Endothelial cell of umbilical vein (primary cell): ENCODE data around the gene ZSCAN1. TPM values are rescaled to one million over a fixed set of nuclear protein-coding genes. Genes with fewer than 3 reads are reported as not detected.

Source experiments
- BruUV-seq: library from RNA; stranded (reverse); fragments of 400-500 nt; replicated peaks from 2 replicates; lab custom pipeline; 2021; lab: Mats Ljungman, UMichigan
- CTCF ChIA-PET: fragments of 300-600, 350-600 bp; sonication (Branson Sonifier 250); formaldehyde crosslinking; loops from one replicate; lab custom pipeline; 2021; ENCODE audit warnings: antibody characterized with exemption, inconsistent platforms; lab: Charles Lee
- POLR2A ChIA-PET: fragments of 300-600, 350-600 bp; sonication (Branson Sonifier 250); formaldehyde crosslinking; loops from one replicate; lab custom pipeline; 2021; ENCODE audit warnings: antibody characterized with exemption, inconsistent platforms; lab: Charles Lee
- DNase-seq: peaks from one replicate; pipeline ENCODE4 v3.0.0-alpha.2; 2011; ENCODE audit warnings: low read depth, low spot score
- FAIRE-seq: peaks from 2 replicates; lab custom pipeline; 2011; peaks lifted over from hg19 to GRCh38; lab: Jason Lieb, UNC
- H2AFZ ChIP-seq: 2 replicates; pipeline ENCODE4 v1.6.0; 2012; ENCODE audit warnings: low read depth, low read length, control low read depth, inconsistent platforms
- H3K27ac ChIP-seq: 2 replicates; pipeline ENCODE4 v1.5.1; 2011; ENCODE audit warnings: low read depth, mild to moderate bottlenecking, control low read depth, low read length, moderate library complexity; ENCODE audit not compliant: insufficient read depth
- H3K27me3 ChIP-seq, 2 experiments: 2 replicates each; pipeline versions ENCODE4 v1.6.0 to v1.6.1; 2011; ENCODE audit warnings: low read length in 2 of 2, mixed read lengths in 1 of 2; ENCODE audit not compliant: control insufficient read depth in 2 of 2, insufficient read depth in 2 of 2
- H3K36me3 ChIP-seq, 2 experiments: 2 replicates in 1 of 2; 3 replicates in 1 of 2; pipeline ENCODE4 v1.5.1; 2011; ENCODE audit warnings: low read length in 2 of 2, mild to moderate bottlenecking in 1 of 2, moderate library complexity in 1 of 2; ENCODE audit not compliant: control insufficient read depth in 2 of 2, insufficient read depth in 2 of 2; ENCODE audit errors: extremely low read depth in 1 of 2
- H3K4me1 ChIP-seq: 3 replicates; pipeline ENCODE4 v1.5.1; 2011; ENCODE audit warnings: mild to moderate bottlenecking, low read length; ENCODE audit not compliant: control insufficient read depth, insufficient read depth; ENCODE audit errors: extremely low read depth
- H3K4me2 ChIP-seq: 2 replicates; pipeline ENCODE4 v1.6.1; 2011; ENCODE audit warnings: low read length, control low read depth, mixed read lengths; ENCODE audit not compliant: insufficient read depth
- H3K4me3 ChIP-seq, 3 experiments: fragments of 200-600 bp in 1 of 3; sonication (generic), shearing (Covaris generic) in 1 of 3; replicated peaks in 1 of 3; 2 replicates each; pipeline ENCODE4 v1.5.1; 2011 to 2016; ENCODE audit warnings: control low read depth in 3 of 3, low read length in 3 of 3, mild to moderate bottlenecking in 2 of 3, inconsistent platforms in 1 of 3, low read depth in 1 of 3, moderate library complexity in 1 of 3; ENCODE audit not compliant: insufficient read depth in 1 of 3
- H3K79me2 ChIP-seq: 2 replicates; pipeline ENCODE4 v1.6.0; 2012; ENCODE audit warnings: low read length, inconsistent platforms; ENCODE audit not compliant: control insufficient read depth, insufficient read depth
- H3K9ac ChIP-seq: replicated peaks from 2 replicates; pipeline ENCODE3; 2011; ENCODE audit warnings: low read length, control low read depth; ENCODE audit not compliant: insufficient read depth; ENCODE audit errors: extremely low read depth
- H3K9me1 ChIP-seq: replicated peaks from 3 replicates; pipeline ENCODE4 v1.6.0; 2011; ENCODE audit warnings: mild to moderate bottlenecking, low read length; ENCODE audit not compliant: control insufficient read depth, insufficient read depth; ENCODE audit errors: extremely low read depth
- H3K9me3 ChIP-seq: replicated peaks from 2 replicates; pipeline ENCODE4 v1.5.1; 2012; ENCODE audit warnings: low read length, inconsistent platforms; ENCODE audit not compliant: control insufficient read depth, insufficient read depth
- H4K20me1 ChIP-seq: replicated peaks from 2 replicates; pipeline ENCODE3; 2011; ENCODE audit warnings: mild to moderate bottlenecking, low read length; ENCODE audit not compliant: control insufficient read depth, insufficient read depth; ENCODE audit errors: extremely low read depth
- CTCF ChIP-seq, 2 donors: IDR thresholded peaks; 1 replicate in 1 of 2; 2 replicates in 1 of 2; pipeline ENCODE4 v1.5.1; 2011; ENCODE audit warnings: low read length in 2 of 2, mild to moderate bottlenecking in 2 of 2, moderate library complexity in 2 of 2, control low read depth in 1 of 2, inconsistent platforms in 1 of 2, low read depth in 1 of 2; ENCODE audit not compliant: insufficient read depth in 1 of 2; ENCODE audit errors: extremely low read depth in 1 of 2
- EZH2 ChIP-seq: IDR thresholded peaks from 2 replicates; pipeline ENCODE4 v1.6.1; 2012; ENCODE audit warnings: borderline replicate concordance, low read depth, mild to moderate bottlenecking, moderate library complexity, low read length, inconsistent platforms; ENCODE audit not compliant: severe bottlenecking
- FOS ChIP-seq: IDR thresholded peaks from 2 replicates; pipeline ENCODE4 v1.6.1; 2011; ENCODE audit warnings: mild to moderate bottlenecking, low read length, moderate library complexity, borderline replicate concordance; ENCODE audit not compliant: insufficient read depth
- GATA2 ChIP-seq: IDR thresholded peaks from 2 replicates; pipeline ENCODE4 v1.7.0; 2011; ENCODE audit warnings: low read depth, mild to moderate bottlenecking, moderate library complexity, mixed read lengths, low read length; ENCODE audit not compliant: insufficient read length, insufficient read depth
- JUN ChIP-seq: IDR thresholded peaks from 2 replicates; pipeline ENCODE4 v1.6.1; 2011; ENCODE audit warnings: borderline replicate concordance, low read depth; ENCODE audit not compliant: insufficient read length, insufficient read depth
- MAX ChIP-seq: IDR thresholded peaks from 2 replicates; pipeline ENCODE4 v1.6.1; 2011; ENCODE audit not compliant: insufficient read depth, insufficient read length
- MYC ChIP-seq: IDR thresholded peaks from one replicate; pipeline ENCODE4 v1.6.1; 2011; ENCODE audit warnings: mild to moderate bottlenecking, low read depth, low read length
- POLR2A ChIP-seq: IDR thresholded peaks from 2 replicates; pipeline ENCODE4 v1.6.1; 2012; ENCODE audit warnings: low read depth, mild to moderate bottlenecking, control low read depth, low read length
- POLR2AphosphoS5 ChIP-seq: IDR thresholded peaks from 2 replicates; pipeline ENCODE4 v1.6.1; 2012; ENCODE audit warnings: low read depth, mild to moderate bottlenecking, control low read depth, low read length, moderate library complexity; ENCODE audit not compliant: insufficient read depth
- dilution Hi-C: fragments of 300-500 bp; cut with MboI; formaldehyde crosslinking; loops from one replicate; pipeline ENCODE4 v1.15.0; 2019; ENCODE audit warnings: low sequenced_read_pairs; ENCODE audit not compliant: extremely low pct_ligation_motif_present
- intact Hi-C: fragments of 100-400 bp; cut with micrococcal nuclease; formaldehyde crosslinking; loops from one replicate; pipeline ENCODE4 v1.10.0; 2022
- polyA plus RNA-seq, 4 experiments: library from polyadenylated mRNA; depleted of rRNA in 3 of 4; stranded (reverse) in 3 of 4; unstranded in 1 of 4; fragments of >200 nt; gene quantifications; 2 replicates each; pipeline versions ENCODE4 v1.2.1 to v1.2.3, GENCODE V29; 2011 to 2012; ENCODE audit warnings: missing spikeins in 1 of 4
- total RNA-seq: library from RNA; stranded (reverse); gene quantifications from 2 replicates; pipeline ENCODE4 v1.2.3, GENCODE V29; 2021

Gene ZSCAN1
- total and polyA plus RNA-seq, 2 donors (not counting 3 experiments of a cell fraction or from before 2014, with no cell fraction given), result 0.10 TPM; not detected in 1

GRCh38 chr19:58098682-58098998 lies 64.8 kb downstream of the ZSCAN1 start:
- BruUV-seq, result TSS peak; percentile 77
- H4K20me1 ChIP-seq, result no peaks in the 10 kb centered on the region
- DNase-seq, result no peak
- peak overlapping the region; percentile 64 for H3K27ac ChIP-seq
- CTCF ChIA-PET, result no interaction called here
- peak overlapping the region in 2 of 3 experiments; percentile 10 to 43 for H3K4me3 ChIP-seq
- H3K9me1 ChIP-seq, result no peaks in the 10 kb centered on the region
- H3K36me3 ChIP-seq, result no peaks in the 10 kb centered on the region
- POLR2A ChIA-PET, result no interaction called here
- dilution Hi-C loops (no loop called here), intact Hi-C loops (loop anchor here (10.0 kb wide), 1 partner anchor 56 kb away; the partner anchor contains the start of gene ZNF329)
- H3K4me2 ChIP-seq, result peak overlapping the region; percentile 41
- TF ChIP-seq POLR2A (no peak), POLR2AphosphoS5 (no peak), MAX (no peak), CTCF (IDR thresholded peaks at IDR 0.05; ENCODE audit: extremely low read depth in 1 of 2, insufficient read depth in 1 of 2, low read depth in 1 of 2, low read length in 2 of 2) (no peak), MYC (no peak), FOS (no peak), EZH2 (no peak), GATA2 (no peak), JUN (no peak)
- peak overlapping the region; percentile 70 for H2AFZ ChIP-seq
- H3K79me2 ChIP-seq, result no peaks in the 10 kb centered on the region
- no peaks in the 10 kb centered on the region for H3K27me3 ChIP-seq
- peaks cover 3% of the 10 kb centered on the region for H3K9me3 ChIP-seq
- H3K4me1 ChIP-seq, result no peaks in the 10 kb centered on the region
- no peak for FAIRE-seq
- peak overlapping the region; percentile 79 for H3K9ac ChIP-seq

Other genes with a start within 250 kb of the ZSCAN1 start
- gene ZNF552, start 219.1 kb upstream of the ZSCAN1 start, total RNA-seq, result 6.1 and 6.5 TPM in 2 replicates
- 3.0 and 3.3 TPM in 2 replicates for gene ZNF552, start 219.1 kb upstream of the ZSCAN1 start, polyA plus RNA-seq
- 15.6 and 16.3 TPM in 2 replicates for gene ZNF587B, start 203.7 kb upstream of the ZSCAN1 start, total RNA-seq
- 2.8 and 3.2 TPM in 2 replicates for gene ZNF587B, start 203.7 kb upstream of the ZSCAN1 start, polyA plus RNA-seq
- 43.1 and 44.0 TPM in 2 replicates for gene ZNF587, start 184.2 kb upstream of the ZSCAN1 start, total RNA-seq
- gene ZNF587, start 184.2 kb upstream of the ZSCAN1 start, polyA plus RNA-seq, result 11.2 and 13.1 TPM in 2 replicates
- gene ZNF814, start 145.0 kb upstream of the ZSCAN1 start, total RNA-seq, result 3.8 and 7.9 TPM in 2 replicates
- 3.3 and 5.7 TPM in 2 replicates for gene ZNF814, start 145.0 kb upstream of the ZSCAN1 start, polyA plus RNA-seq
- 10.6 and 17.8 TPM in 2 replicates for gene ZNF417, start 117.4 kb upstream of the ZSCAN1 start, total RNA-seq
- gene ZNF417, start 117.4 kb upstream of the ZSCAN1 start, polyA plus RNA-seq, result 2.1 and 3.1 TPM in 2 replicates
- gene ZNF418, start 98.6 kb upstream of the ZSCAN1 start, total RNA-seq, result 3.5 and 5.4 TPM in 2 replicates
- gene ZNF418, start 98.6 kb upstream of the ZSCAN1 start, polyA plus RNA-seq, result 0.97 and 1.7 TPM in 2 replicates
- gene ZNF256, start 86.3 kb upstream of the ZSCAN1 start, total RNA-seq, result 3.7 and 4.0 TPM in 2 replicates
- gene ZNF256, start 86.3 kb upstream of the ZSCAN1 start, polyA plus RNA-seq, result 1.5 and 1.9 TPM in 2 replicates
- 0.37 and 0.64 TPM in 2 replicates for gene C19orf18, start 59.5 kb upstream of the ZSCAN1 start, total RNA-seq
- 0.08 TPM in 1 of 2 replicates, not detected in the other for gene C19orf18, start 59.5 kb upstream of the ZSCAN1 start, polyA plus RNA-seq
- gene ZNF606, start 31.2 kb upstream of the ZSCAN1 start, total RNA-seq, result 7.8 and 10.8 TPM in 2 replicates
- gene ZNF606, start 31.2 kb upstream of the ZSCAN1 start, polyA plus RNA-seq, result 4.6 TPM in 2 replicates
- gene ZNF135, start 25.3 kb downstream of the ZSCAN1 start, total RNA-seq, result 0.14 and 1.2 TPM in 2 replicates
- gene ZNF135, start 25.3 kb downstream of the ZSCAN1 start, polyA plus RNA-seq, result 1.5 TPM in 2 replicates
- 9.4 and 15.8 TPM in 2 replicates for gene ZSCAN18, start 64.2 kb downstream of the ZSCAN1 start, total RNA-seq
- 17.3 and 19.5 TPM in 2 replicates for gene ZSCAN18, start 64.2 kb downstream of the ZSCAN1 start, polyA plus RNA-seq
- 4.9 and 5.3 TPM in 2 replicates for gene ZNF329, start 116.8 kb downstream of the ZSCAN1 start, total RNA-seq
- 2.7 and 3.0 TPM in 2 replicates for gene ZNF329, start 116.8 kb downstream of the ZSCAN1 start, polyA plus RNA-seq
- 18.3 and 18.8 TPM in 2 replicates for gene ZNF274, start 149.0 kb downstream of the ZSCAN1 start, total RNA-seq
- gene ZNF274, start 149.0 kb downstream of the ZSCAN1 start, polyA plus RNA-seq, result 9.1 and 10.1 TPM in 2 replicates
- gene ZNF544, start 194.9 kb downstream of the ZSCAN1 start, total RNA-seq, result 39.3 and 45.4 TPM in 2 replicates
- 33.4 and 36.1 TPM in 2 replicates for gene ZNF544, start 194.9 kb downstream of the ZSCAN1 start, polyA plus RNA-seq
- 6.3 and 6.8 TPM in 2 replicates for gene ZNF8, start 244.9 kb downstream of the ZSCAN1 start, total RNA-seq
- gene ZNF8, start 244.9 kb downstream of the ZSCAN1 start, polyA plus RNA-seq, result 3.7 and 4.0 TPM in 2 replicates